Measurements from ENCODE around the gene MALRD1.

DNA sequence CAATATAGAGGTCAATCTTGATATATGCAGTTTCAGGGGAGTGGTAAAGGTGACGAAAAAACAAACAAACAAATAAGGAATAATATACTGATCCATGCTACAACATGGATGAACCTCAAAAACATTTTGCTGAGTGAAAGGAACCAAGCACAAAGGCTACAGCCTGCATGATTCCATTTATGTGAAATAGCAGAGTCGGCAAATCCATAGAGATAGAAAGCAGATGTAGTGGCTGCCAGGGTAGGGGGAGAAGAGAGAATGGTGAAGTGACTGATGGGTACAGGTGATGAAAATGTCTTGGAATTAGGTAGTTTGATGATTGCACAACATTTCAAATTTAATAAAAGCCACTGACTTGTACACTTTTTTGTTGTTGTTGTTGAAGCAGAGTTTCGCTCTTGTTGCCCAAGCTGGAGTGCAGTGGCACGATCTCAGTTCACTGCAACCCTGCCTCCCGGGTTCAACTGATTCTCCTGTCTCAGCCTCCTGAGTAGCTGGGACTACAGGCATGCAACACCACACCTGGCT is 71.8 kb downstream of the MALRD1 start:
- TF ChIP-seq, protein P1, sequence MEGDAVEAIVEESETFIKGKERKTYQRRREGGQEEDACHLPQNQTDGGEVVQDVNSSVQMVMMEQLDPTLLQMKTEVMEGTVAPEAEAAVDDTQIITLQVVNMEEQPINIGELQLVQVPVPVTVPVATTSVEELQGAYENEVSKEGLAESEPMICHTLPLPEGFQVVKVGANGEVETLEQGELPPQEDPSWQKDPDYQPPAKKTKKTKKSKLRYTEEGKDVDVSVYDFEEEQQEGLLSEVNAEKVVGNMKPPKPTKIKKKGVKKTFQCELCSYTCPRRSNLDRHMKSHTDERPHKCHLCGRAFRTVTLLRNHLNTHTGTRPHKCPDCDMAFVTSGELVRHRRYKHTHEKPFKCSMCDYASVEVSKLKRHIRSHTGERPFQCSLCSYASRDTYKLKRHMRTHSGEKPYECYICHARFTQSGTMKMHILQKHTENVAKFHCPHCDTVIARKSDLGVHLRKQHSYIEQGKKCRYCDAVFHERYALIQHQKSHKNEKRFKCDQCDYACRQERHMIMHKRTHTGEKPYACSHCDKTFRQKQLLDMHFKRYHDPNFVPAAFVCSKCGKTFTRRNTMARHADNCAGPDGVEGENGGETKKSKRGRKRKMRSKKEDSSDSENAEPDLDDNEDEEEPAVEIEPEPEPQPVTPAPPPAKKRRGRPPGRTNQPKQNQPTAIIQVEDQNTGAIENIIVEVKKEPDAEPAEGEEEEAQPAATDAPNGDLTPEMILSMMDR (IDR thresholded peaks at IDR 0.05) = no peak
- TF ChIP-seq POLR2A (IDR thresholded peaks at IDR 0.05) = no peak

Data from sigmoid colon (tissue), 3 donors.